Activated naive CD8-positive, alpha-beta T cell treated with anti-CD3 and anti-CD28 coated beads, Interleukin-2, amount 50 U/mL, for 24 hours (primary cell): ENCODE results near the gene IGF2BP3.
A peak's percentile ranks its signal among the peaks of the same experiment; 100 is the strongest.

Source experiments
- ATAC-seq: fragments of 150-1000 bp; cut with Tn5 transposase; one replicate; pipeline ENCODE4 v1.10.0; 2021
- DNase-seq: peaks from one replicate; pipeline ENCODE4 v3.0.0; 2021
- H3K27ac Mint-ChIP-seq: one replicate; pipeline ENCODE4 v1.8.0; 2021; ENCODE audit warnings: mild to moderate bottlenecking, mixed read lengths
- H3K27me3 Mint-ChIP-seq: one replicate; pipeline ENCODE4 v1.8.0; 2021; ENCODE audit warnings: mixed read lengths
- H3K36me3 Mint-ChIP-seq: one replicate; pipeline ENCODE4 v1.8.0; 2021; ENCODE audit warnings: low read depth, mixed read lengths
- H3K4me1 Mint-ChIP-seq: one replicate; pipeline ENCODE4 v1.8.0; 2021; ENCODE audit warnings: mixed read lengths
- H3K4me3 Mint-ChIP-seq: one replicate; pipeline ENCODE4 v1.8.0; 2021; ENCODE audit warnings: mild to moderate bottlenecking, moderate library complexity, mixed read lengths
- H3K9me3 Mint-ChIP-seq: one replicate; pipeline ENCODE4 v1.8.0; 2021; ENCODE audit warnings: mixed read lengths

IGF2BP3 gene

GRCh38 chr7:23279819-23280525 is 190.3 kb downstream of the IGF2BP3 start:
- no peak for ATAC-seq
- Mint-ChIP-seq H3K9me3 (no peaks in the 10 kb centered on the region), H3K4me1 (peaks cover 5% of the 10 kb centered on the region), H3K27me3 (peaks cover 2% of the 10 kb centered on the region), H3K4me3 (no peak overlapping the region), H3K36me3 (no peaks in the 10 kb centered on the region), H3K27ac (no peak overlapping the region)
- DNase-seq, result no peak

DNA sequence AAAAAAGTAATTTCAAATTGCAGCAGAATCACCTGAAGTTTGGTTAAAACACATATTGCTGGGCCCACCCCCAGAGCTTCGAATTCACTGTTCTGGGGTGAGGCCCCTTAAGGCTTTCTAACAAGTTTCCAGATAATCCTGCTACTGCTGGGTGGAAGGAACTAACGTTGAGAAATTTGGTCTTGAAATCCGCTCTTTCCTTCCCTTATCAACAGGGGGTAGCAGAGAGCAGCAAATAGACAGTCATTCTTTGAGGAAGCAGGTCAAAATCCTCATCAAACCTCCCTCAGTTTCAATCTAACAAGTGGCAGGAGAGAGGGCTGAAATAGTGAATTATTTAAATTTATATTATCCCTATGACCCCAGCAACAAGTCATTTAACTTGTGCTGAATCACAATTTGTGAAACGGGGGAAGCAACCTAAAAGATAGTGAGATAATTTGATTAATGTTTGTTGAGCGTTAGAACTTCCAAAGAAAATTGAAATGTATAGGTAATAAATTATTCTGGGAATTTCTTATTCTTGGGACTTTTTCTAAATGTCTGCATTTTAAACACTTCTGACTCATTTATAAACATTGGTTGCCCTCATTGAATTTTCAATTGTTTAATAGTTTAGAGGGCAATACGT is 192.8 kb downstream of the IGF2BP3 start:
- Mint-ChIP-seq H3K27ac (no peak overlapping the region), H3K4me3 (no peak overlapping the region)

GRCh38 chr7:23276947-23277346 is 193.3 kb downstream of the IGF2BP3 start:
- Mint-ChIP-seq H3K9me3 (no peaks in the 10 kb centered on the region), H3K4me1 (peaks cover 16% of the 10 kb centered on the region), H3K36me3 (no peaks in the 10 kb centered on the region), H3K27me3 (peaks cover 6% of the 10 kb centered on the region), H3K4me3 (no peak overlapping the region), H3K27ac (no peak overlapping the region)
- no peak for ATAC-seq
- DNase-seq, result no peak

More for the DNA sequence above, 192.8 kb downstream of the IGF2BP3 start:
- H3K36me3 Mint-ChIP-seq, result no peaks in the 10 kb centered on the region
- H3K27me3 Mint-ChIP-seq, result peaks cover 2% of the 10 kb centered on the region
- ATAC-seq (no peak), DNase-seq (peak; percentile 32)
- peaks cover 13% of the 10 kb centered on the region for H3K4me1 Mint-ChIP-seq
- no peaks in the 10 kb centered on the region for H3K9me3 Mint-ChIP-seq

DNA sequence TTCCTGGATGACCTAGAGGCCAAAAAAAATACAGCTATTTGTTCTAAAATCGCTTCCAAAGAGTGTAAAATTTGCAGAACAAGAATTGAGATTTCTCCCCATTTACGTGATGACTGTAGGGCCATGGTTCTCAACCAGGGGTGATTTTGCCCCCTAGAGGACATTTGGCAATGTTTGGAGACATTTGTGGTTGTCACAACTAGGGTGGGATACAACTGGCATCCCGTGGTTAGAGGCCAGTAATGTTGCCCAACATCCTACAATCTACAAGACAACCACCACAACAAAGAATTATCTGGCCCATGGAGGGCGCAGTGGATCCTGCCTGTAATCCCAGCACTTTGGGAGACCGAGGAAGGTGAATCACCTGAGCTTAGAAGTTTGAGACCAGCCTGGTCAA is 193.9 kb downstream of the IGF2BP3 start:
- DNase-seq (no peak), ATAC-seq (no peak)
- Mint-ChIP-seq H3K4me1 (peaks cover 16% of the 10 kb centered on the region), H3K27me3 (peaks cover 6% of the 10 kb centered on the region), H3K27ac (no peak overlapping the region), H3K9me3 (no peaks in the 10 kb centered on the region), H3K36me3 (no peaks in the 10 kb centered on the region), H3K4me3 (no peak overlapping the region)

DNA sequence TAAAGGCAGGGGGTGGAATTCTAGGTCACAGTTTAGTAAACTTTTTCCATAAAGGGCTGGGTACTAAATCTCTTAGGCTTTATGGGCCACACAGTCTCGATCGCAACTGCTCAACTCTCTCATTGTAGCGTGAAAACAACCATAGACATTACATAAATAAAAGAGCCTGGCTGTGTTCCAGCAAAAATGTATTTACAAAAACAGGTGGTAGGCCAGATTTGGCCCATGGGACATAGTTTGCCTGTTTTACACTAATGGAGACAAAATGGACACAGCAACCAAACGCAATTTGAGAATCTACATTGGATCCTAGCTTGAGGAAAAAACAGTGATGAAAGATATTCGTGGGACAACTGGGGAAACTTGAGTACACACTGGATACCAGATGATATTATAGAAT is 194.4 kb downstream of the IGF2BP3 start:
- DNase-seq (no peak), ATAC-seq (no peak)
- peaks cover 6% of the 10 kb centered on the region for H3K27me3 Mint-ChIP-seq
- H3K4me1 Mint-ChIP-seq, result peaks cover 16% of the 10 kb centered on the region
- no peak overlapping the region for H3K27ac Mint-ChIP-seq
- no peak overlapping the region for H3K4me3 Mint-ChIP-seq
- H3K36me3 Mint-ChIP-seq, result no peaks in the 10 kb centered on the region
- H3K9me3 Mint-ChIP-seq, result no peaks in the 10 kb centered on the region

GRCh38 chr7:23273141-23273599 is 197.1 kb downstream of the IGF2BP3 start:
- no peaks in the 10 kb centered on the region for H3K36me3 Mint-ChIP-seq
- peaks cover 10% of the 10 kb centered on the region for H3K27me3 Mint-ChIP-seq
- no peaks in the 10 kb centered on the region for H3K9me3 Mint-ChIP-seq

GRCh38 chr7:23272275-23272674 is 198.0 kb downstream of the IGF2BP3 start:
- no peak for DNase-seq
- Mint-ChIP-seq H3K9me3 (no peaks in the 10 kb centered on the region), H3K36me3 (no peaks in the 10 kb centered on the region), H3K27ac (no peak overlapping the region), H3K27me3 (peaks cover 10% of the 10 kb centered on the region), H3K4me1 (peaks cover 14% of the 10 kb centered on the region), H3K4me3 (no peak overlapping the region)
- ATAC-seq, result no peak

More at GRCh38 chr7:23273141-23273599, 197.1 kb downstream of the IGF2BP3 start:
- peak; percentile 98 for ATAC-seq
- peak; percentile 94 for DNase-seq
- Mint-ChIP-seq H3K4me3 (peak overlapping the region; percentile 60), H3K4me1 (peaks cover 16% of the 10 kb centered on the region), H3K27ac (peak overlapping the region; percentile 21)

- H3K4me3 Mint-ChIP-seq, result no peak overlapping the region
- ATAC-seq, result no peak
- no peaks in the 10 kb centered on the region for H3K36me3 Mint-ChIP-seq
- H3K27me3 Mint-ChIP-seq, result peaks cover 10% of the 10 kb centered on the region
- H3K4me1 Mint-ChIP-seq, result peaks cover 15% of the 10 kb centered on the region
- no peak overlapping the region for H3K27ac Mint-ChIP-seq
- DNase-seq, result no peak
- no peaks in the 10 kb centered on the region for H3K9me3 Mint-ChIP-seq
Measured at GRCh38 chr7:23268746-23269145, 201.5 kb downstream of the IGF2BP3 start.

- ATAC-seq (no peak), DNase-seq (no peak)
- no peak overlapping the region for H3K27ac Mint-ChIP-seq
- H3K4me3 Mint-ChIP-seq, result no peak overlapping the region
- no peaks in the 10 kb centered on the region for H3K9me3 Mint-ChIP-seq
- H3K4me1 Mint-ChIP-seq, result peaks cover 10% of the 10 kb centered on the region
- peaks cover 10% of the 10 kb centered on the region for H3K27me3 Mint-ChIP-seq
- H3K36me3 Mint-ChIP-seq, result no peaks in the 10 kb centered on the region
Measured at GRCh38 chr7:23268167-23268566, 202.1 kb downstream of the IGF2BP3 start.

DNA sequence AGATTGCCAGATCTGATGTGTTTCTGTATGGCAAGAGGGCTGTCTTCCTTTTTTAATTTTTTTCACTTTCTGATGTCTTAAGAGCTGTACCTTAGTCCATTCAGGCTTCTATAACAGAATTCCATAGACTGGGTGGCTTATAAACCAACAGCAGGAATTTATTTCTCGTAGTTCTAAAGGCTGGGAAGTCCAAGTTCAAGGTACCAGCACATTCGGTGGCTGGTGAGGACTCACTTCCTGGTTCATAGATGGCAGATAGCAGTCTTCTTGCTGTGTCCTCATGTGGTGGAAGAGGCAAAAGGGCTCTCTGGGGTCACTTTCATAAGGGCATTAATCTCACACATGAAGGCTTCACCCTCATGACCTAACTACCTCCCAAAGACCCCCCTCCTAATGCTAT is 202.9 kb downstream of the IGF2BP3 start:
- Mint-ChIP-seq H3K4me1 (peaks cover 4% of the 10 kb centered on the region), H3K27me3 (peaks cover 6% of the 10 kb centered on the region), H3K36me3 (no peaks in the 10 kb centered on the region), H3K27ac (no peak overlapping the region), H3K4me3 (no peak overlapping the region), H3K9me3 (no peaks in the 10 kb centered on the region)
- no peak for DNase-seq
- ATAC-seq, result no peak

- Mint-ChIP-seq H3K4me3 (no peak overlapping the region), H3K27ac (no peak overlapping the region), H3K9me3 (no peaks in the 10 kb centered on the region), H3K4me1 (peaks cover 1% of the 10 kb centered on the region), H3K27me3 (peaks cover 3% of the 10 kb centered on the region), H3K36me3 (no peaks in the 10 kb centered on the region)
- DNase-seq (no peak), ATAC-seq (no peak)
Measured at GRCh38 chr7:23266918-23267317, 203.4 kb downstream of the IGF2BP3 start.

GRCh38 chr7:23264916-23265458 is 205.3 kb downstream of the IGF2BP3 start:
- Mint-ChIP-seq H3K4me3 (no peak overlapping the region), H3K4me1 (peaks cover 1% of the 10 kb centered on the region), H3K27me3 (peaks cover 3% of the 10 kb centered on the region), H3K36me3 (no peaks in the 10 kb centered on the region), H3K27ac (no peak overlapping the region), H3K9me3 (no peaks in the 10 kb centered on the region)
- no peak for DNase-seq
- ATAC-seq, result peak; percentile 59

GRCh38 chr7:23261843-23262452 is 208.3 kb downstream of the IGF2BP3 start:
- DNase-seq, result peak; percentile 65
- peaks cover 1% of the 10 kb centered on the region for H3K4me1 Mint-ChIP-seq
- H3K27ac Mint-ChIP-seq, result no peak overlapping the region
- H3K36me3 Mint-ChIP-seq, result no peaks in the 10 kb centered on the region
- peak; percentile 84 for ATAC-seq
- H3K4me3 Mint-ChIP-seq, result no peak overlapping the region
- H3K9me3 Mint-ChIP-seq, result no peaks in the 10 kb centered on the region
- H3K27me3 Mint-ChIP-seq, result peaks cover 6% of the 10 kb centered on the region

DNA sequence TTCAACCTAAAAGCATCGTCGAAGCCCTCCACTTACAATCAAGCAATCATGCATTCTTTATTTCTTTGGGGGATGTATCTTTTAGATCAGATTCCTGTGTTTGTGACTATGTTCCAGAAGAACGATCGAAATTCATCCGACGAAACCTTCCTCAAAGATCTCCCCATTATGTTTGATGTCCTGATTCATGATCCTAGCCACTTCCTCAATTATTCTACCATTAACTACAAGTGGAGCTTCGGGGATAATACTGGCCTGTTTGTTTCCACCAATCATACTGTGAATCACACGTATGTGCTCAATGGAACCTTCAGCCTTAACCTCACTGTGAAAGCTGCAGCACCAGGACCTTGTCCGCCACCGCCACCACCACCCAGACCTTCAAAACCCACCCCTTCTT is 209.9 kb downstream of the IGF2BP3 start:
- peaks cover 1% of the 10 kb centered on the region for H3K4me1 Mint-ChIP-seq

More for the DNA sequence above, 209.9 kb downstream of the IGF2BP3 start:
- H3K27ac Mint-ChIP-seq, result no peak overlapping the region
- peaks cover 11% of the 10 kb centered on the region for H3K27me3 Mint-ChIP-seq
- ATAC-seq (no peak), DNase-seq (no peak)
- no peaks in the 10 kb centered on the region for H3K9me3 Mint-ChIP-seq
- no peaks in the 10 kb centered on the region for H3K36me3 Mint-ChIP-seq
- H3K4me3 Mint-ChIP-seq, result no peak overlapping the region
